ENCODE results near the gene PI16.

The PI16 gene

DNA sequence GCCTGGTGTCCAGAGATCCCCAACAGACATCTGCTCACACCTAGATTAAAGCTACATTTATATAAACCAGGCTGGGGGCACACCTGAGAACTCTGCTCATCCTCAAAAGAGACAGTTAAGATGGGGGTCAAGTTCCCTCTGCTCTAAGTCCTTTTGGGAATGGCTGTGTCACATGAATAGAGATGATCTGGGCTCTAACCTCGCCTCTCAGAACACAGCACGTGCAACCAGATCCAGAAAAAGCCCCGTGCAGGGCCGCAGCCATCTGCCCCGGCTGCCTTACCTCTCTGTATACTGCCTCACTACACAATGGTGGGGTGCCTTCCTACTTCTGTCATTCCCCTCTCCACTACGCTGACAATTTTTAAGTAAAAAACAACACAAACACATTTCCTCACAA is 25.6 kb downstream of the PI16 start:
- TF ChIP-seq, protein P1, sequence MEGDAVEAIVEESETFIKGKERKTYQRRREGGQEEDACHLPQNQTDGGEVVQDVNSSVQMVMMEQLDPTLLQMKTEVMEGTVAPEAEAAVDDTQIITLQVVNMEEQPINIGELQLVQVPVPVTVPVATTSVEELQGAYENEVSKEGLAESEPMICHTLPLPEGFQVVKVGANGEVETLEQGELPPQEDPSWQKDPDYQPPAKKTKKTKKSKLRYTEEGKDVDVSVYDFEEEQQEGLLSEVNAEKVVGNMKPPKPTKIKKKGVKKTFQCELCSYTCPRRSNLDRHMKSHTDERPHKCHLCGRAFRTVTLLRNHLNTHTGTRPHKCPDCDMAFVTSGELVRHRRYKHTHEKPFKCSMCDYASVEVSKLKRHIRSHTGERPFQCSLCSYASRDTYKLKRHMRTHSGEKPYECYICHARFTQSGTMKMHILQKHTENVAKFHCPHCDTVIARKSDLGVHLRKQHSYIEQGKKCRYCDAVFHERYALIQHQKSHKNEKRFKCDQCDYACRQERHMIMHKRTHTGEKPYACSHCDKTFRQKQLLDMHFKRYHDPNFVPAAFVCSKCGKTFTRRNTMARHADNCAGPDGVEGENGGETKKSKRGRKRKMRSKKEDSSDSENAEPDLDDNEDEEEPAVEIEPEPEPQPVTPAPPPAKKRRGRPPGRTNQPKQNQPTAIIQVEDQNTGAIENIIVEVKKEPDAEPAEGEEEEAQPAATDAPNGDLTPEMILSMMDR (IDR thresholded peaks at IDR 0.05), result no peak

DNA sequence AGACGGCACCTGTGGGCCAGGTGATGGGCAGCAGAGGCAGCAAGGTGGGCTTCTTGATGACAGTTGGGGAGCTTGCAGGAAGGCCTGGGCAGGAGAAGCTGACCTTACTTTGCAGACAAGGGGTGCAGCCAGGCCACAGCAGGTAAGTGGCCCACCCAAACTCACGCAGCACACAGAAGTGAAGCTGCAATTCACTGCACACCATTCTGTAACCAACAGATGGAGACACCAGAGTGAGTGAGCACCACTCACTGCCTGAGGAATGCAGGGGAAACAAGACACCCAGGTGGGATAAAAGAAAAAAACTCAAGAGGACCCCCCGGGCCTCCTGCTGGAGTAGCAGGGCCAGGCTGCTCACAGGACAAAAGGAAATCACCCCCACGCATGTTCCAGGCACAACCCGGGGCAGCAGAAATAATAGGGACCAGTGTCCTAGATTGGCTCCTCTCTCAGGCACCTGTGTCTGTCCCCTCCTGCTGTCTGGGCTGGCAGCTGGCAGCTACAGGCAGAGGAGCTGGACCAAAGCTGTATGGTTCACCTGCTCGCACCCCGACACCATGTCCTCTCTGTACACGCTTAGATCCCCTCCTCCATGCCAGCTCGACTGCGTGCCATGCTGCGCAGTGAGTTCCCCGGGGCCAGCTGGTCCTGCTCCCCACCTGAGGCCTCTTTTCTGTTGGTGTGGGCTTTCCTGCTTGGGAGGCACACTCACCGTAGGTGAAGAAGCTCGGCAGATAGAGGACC is 26.5 kb downstream of the PI16 start:
- TF ChIP-seq, protein P1 (IDR thresholded peaks at IDR 0.05), result no peak

DNA sequence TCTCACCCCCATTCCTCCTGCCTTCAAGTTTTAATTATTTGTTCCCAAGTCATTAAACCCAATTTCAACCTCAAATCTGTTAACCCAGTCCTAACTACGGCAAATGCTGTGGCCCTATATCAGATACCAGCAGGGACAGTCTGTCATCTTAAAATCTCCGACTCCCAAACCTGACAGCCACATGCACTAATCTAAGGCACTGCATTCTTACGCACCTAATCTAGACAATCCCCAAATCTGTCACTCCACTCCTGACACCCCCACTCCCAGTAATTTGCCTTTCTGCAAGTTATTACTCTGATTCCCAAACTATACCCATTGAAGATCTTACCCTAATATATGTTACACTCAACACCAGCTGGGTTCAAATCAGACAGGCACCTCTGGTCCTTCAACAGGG is 29.0 kb downstream of the PI16 start:
- TF ChIP-seq, protein P1 (IDR thresholded peaks at IDR 0.05), result no peak

DNA sequence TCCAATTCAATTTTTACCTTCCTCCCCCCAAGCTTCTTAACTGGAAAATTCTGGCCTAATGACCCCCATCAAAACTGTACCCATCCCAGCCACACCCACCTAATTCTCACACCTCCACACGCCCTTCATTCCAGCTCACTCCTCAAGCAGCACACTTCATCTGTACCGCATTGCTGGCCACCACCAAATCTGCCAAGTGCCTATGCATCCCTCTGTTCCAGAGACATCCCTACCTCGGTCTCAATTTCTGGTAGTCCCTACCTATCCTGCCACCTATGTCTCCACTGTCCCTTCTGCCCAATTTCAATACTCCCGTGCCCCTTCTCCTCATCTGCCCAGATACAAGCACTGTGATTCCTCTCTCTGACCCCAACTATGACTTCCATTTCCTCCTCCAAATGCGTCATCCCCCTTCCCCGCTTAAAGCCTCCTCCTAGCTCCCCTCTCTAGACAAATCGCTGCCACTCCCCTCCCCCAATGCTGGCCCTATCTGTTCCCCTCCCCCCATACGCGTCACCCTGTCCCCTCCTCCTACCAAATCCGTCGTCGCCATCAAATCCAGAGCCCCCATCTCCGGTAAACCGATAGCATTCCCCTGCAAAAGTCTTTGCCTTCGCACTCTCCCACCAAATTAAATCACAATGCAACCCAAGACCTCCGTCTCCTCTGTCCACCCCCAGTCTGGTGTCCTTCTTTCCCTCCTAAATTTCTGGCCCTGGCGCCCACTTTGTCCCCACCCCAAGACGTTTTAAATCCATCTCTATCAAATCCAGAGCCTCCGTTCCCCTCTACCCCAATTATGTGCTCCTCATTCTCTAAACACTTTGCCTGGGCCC is 30.3 kb downstream of the PI16 start:
- TF ChIP-seq, protein P1 (IDR thresholded peaks at IDR 0.05), result no peak

DNA sequence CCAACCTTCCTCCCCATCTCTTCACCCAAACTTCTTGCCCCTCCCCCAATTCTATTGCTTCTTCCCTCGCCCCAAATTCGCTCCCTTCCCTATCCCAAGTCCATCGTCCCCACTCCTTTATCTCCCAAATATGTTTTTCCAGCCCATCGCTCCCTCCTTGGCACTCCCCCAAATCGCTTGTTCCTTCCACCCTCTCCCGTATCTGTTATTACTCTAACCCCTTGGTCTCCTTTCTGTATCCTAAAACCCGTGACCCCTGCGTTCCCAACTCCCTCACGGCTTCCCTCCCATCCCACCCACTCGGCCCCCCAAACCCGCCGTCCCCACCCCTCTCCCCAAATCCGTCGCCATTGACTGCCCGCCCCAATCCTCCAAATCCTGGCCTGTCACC is 30.9 kb downstream of the PI16 start:
- TF ChIP-seq, protein P1 (IDR thresholded peaks at IDR 0.05), result no peak

DNA sequence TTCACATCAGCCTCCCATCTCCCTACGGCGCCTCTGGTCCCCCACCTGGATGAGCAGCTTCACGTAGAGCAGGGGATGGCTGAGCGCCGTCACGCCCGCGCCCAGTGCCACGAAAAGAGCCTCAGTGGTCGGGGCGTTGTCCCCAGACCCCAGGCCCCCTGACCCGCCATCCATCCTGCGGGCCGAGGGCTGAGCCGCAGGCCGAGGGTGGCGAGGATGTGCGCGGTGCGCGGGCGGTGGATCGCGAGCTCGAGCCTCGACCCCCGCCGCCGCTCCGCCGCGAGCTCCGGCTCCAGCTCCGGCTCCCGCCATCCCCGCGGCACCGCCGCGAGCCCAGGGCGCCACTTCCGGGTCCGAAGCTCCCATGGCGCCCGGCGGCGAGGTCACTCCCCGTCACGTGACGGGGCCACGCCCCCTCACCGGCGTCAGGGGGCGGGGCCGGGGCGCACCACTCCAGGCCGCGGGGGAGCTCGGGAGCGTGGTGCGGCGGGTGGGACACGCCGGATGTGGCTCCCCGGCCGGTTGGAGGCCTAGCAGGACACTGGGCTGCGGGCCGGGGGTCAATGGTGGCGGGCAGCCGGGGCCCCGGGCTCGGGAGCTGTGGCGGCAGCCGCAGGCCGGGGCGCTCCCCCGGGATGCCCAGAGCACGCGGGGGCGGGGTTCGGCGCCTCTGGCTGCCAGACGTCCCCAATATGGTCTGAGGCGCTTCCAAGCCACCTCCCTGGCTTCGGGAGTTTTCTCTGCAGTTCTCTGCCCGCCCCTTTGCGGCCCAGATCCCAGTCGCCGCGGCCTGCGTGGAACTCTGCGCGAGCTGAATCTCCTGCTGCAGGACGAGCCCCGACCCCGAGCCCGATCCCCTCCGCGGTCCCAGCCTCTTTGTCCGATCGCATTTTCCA is 31.5 kb downstream of the PI16 start, which contains the start of gene MTCH1:
Gene MTCH1 (minus strand): TSS at position 389 of the 896 bp plus-strand sequence. CDS start 23 bp downstream, at position 366.
- TF ChIP-seq, protein P1 (IDR thresholded peaks at IDR 0.05), result no peak

DNA sequence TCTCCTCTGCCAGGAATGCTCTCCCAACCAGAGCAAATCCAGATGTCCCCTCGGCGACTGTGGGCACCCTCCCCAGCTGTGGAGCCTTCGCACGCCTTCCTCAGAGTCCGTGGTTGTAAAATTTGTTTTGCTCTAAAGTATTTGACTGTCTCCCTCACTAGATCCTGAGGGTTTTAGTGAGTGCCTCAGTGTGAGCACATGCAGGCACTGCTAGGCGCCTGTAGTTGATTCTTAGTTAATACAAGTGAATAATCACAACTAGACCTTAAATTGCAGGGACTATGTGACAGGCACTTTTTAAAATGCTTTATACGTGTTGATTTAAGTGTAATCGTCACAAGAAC is 32.1 kb downstream of the PI16 start:
- TF ChIP-seq, protein P1 (IDR thresholded peaks at IDR 0.05), result no peak

Data from LNCAP (cell line).